BE2C (cell line): ENCODE measurements around the gene C2CD3.
A peak's percentile ranks its signal among the peaks of the same experiment; 100 is the strongest.

Experiments used
- DNase-seq: peaks from one replicate; pipeline ENCODE4 v3.0.0-alpha.2; 2020
- H3K27me3 ChIP-seq: fragments of 250-450 bp; sonication (Bioruptor Pico); 2 replicates; pipeline ENCODE4 v1.5.1; 2020; ENCODE audit warnings: mild to moderate bottlenecking
- H3K36me3 ChIP-seq: fragments of 250-450 bp; sonication (Bioruptor Pico); 2 replicates; pipeline ENCODE4 v1.5.1; 2020; ENCODE audit warnings: mild to moderate bottlenecking
- H3K4me1 ChIP-seq: fragments of 250-450 bp; sonication (Bioruptor Pico); 2 replicates; pipeline ENCODE4 v1.5.1; 2020
- H3K4me3 ChIP-seq: 2 replicates; pipeline ENCODE4 v1.5.1; 2011; ENCODE audit warnings: low read depth, low read length
- H3K9me3 ChIP-seq: fragments of 250-450 bp; sonication (Bioruptor Pico); 2 replicates; pipeline ENCODE4 v1.5.1; 2020
- CTCF ChIP-seq: IDR thresholded peaks from 2 replicates; pipeline ENCODE4 v1.5.1; 2012; ENCODE audit warnings: mild to moderate bottlenecking, low read depth, low read length

Gene C2CD3

DNA sequence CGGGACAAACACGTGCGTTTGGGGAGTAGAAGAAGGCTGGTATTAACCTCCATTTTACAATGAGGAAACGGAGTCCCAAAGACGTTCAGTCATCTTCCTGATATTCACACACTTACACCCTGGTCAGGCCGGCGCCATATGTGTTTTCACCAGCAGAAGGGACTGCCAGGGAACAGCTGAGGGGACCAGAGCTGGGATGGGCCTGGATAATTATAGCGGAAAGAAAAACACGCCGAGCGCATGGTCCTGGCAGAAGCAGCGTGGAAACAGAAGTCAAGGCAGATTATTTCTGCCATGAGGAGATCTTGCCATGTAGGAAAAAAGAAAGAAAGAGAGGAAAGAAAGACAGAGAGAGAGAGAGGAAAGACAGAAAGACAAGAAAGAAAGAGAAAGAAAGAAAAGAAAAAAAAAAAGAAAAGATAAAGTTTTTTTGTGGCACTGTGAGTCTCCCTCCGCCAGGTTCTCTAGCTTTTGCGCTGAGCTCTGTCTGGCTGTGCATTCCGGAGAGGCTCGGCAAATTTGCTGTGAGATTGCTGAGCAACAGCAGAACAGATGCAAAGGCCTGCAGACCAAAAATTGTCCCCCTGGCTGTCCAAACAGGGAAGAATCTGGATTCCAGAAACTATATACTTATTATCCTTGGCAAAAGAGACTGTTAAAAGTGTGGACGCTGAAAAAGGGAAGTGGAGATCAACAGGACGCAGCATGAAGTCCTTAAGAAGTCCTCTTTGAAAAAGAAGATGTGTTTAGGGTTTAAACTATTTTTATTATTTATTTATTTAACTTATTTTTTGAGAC lies 186.9 kb downstream of the C2CD3 start:
- DNase-seq: no peak
- Histone ChIP-seq H3K36me3 (peaks cover 20% of the 10 kb centered on the region), H3K4me3 (peak overlapping the region; percentile 90), H3K4me1 (peaks cover 5% of the 10 kb centered on the region; the same call in 1 of the 2 replicates), H3K9me3 (no peaks in the 10 kb centered on the region), H3K27me3 (no peaks in the 10 kb centered on the region)
- no peak for TF ChIP-seq CTCF

- H3K4me3 ChIP-seq: peak overlapping the region; percentile 90
- H3K9me3 ChIP-seq: no peaks in the 10 kb centered on the region
- no peak for TF ChIP-seq CTCF
- H3K27me3 ChIP-seq: no peaks in the 10 kb centered on the region
- peak; percentile 98 for DNase-seq
- H3K4me1 ChIP-seq: peaks cover 5% of the 10 kb centered on the region; the same call in 1 of the 2 replicates
- peaks cover 28% of the 10 kb centered on the region for H3K36me3 ChIP-seq
Measured at GRCh38 chr11:73982990-73983740, 187.6 kb downstream of the C2CD3 start.

GRCh38 chr11:73982595-73982989 lies 188.2 kb downstream of the C2CD3 start, which contains the start of gene UCP2:
TSS of gene UCP2 (minus strand) at chr11:73982843. CDS start at chr11:73978378, 4,465 bp downstream.
- peak; percentile 97 for DNase-seq
- TF ChIP-seq CTCF: no peak
- no peaks in the 10 kb centered on the region for H3K27me3 ChIP-seq
- no peaks in the 10 kb centered on the region for H3K9me3 ChIP-seq
- peaks cover 33% of the 10 kb centered on the region for H3K36me3 ChIP-seq
- H3K4me1 ChIP-seq: peaks cover 5% of the 10 kb centered on the region; the same call in 1 of the 2 replicates
- H3K4me3 ChIP-seq: peak within 1 kb of the TSS; percentile 90

DNA sequence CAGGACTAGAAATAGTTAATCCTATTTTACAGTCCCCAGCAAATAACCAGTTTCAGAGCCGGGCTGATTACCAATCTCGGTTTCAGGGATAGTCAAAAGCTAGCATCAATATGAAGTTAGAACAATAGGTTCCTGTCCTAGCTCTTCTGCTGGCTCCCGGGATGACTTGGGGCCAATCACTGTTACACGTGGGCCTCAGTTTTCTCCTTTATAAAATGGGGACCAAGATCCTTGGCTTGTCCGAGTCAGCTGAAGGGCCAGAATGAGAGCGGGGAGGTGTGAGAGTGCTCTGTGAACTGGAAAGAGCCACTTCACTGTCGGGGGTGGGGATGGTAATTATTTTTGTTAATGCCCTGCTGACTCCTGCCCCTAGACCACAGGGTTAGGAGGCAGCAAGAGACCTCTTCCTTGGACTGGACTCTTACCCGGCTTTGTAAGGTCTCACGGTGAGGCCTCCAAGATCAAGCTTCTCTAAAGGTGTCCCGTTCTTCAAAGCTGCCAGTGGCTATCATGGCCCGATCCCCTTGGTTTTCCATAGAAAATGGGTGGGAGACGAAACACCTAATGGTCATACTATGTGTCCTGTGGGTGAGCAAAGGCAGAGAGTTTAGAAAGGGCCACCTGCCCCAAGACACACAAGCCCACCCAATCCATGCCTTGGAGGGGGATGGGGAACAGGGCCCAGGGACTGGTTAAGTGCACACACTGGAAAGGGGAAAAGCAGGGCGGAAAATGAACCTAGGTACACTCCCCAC lies 189.6 kb downstream of the C2CD3 start:
- H3K4me3 ChIP-seq: peak overlapping the region; percentile 90
- peaks cover 5% of the 10 kb centered on the region; the same call in 1 of the 2 replicates for H3K4me1 ChIP-seq
- H3K27me3 ChIP-seq: no peaks in the 10 kb centered on the region
- peaks cover 47% of the 10 kb centered on the region for H3K36me3 ChIP-seq
- H3K9me3 ChIP-seq: no peaks in the 10 kb centered on the region
- TF ChIP-seq CTCF: no peak
- no peak for DNase-seq

DNA sequence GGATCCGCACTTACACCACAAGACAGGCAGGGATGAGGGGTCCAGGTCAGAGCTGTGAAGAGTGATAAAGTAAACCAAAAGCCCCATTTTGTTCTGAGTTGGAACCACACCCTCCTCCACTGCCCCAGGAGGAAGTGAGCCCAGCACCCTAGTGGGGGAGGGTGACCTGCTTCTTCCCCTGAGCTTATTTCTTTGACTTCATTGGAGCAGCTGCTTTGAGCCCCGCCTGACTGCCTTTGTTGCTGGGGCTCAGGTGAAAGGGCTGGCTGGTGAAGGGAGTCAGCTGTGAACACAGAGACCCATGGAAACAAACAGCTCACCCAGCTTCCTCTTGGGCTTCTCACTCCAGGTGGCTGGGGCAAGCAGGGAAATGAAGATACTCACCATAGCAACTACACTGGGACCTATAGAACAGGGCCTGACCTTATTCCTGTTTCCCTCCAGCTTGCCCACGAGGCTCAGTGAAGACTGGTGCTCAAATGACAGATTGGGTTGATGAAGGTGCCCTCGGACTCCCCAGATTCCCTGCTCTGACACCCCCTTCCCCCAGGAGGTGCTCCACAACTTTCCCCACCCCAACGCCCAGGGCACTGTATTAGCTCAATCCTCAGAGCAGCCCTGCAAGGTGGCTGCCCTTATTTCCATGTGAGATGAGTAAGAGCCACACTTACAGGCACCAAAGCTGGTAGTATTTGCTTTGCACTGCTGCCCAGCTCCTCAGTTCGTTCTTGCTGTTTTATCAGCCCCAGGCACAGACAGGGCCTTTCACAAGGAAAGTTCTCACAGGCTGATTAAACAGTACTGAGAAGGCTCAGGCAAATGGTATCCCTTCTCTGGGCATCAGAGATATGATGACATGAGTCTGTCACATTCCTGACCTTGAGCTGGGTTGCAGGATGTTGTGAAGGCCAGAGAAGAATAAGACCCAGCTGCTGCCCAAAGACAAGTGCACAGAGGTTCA lies 190.5 kb downstream of the C2CD3 start:
- Histone ChIP-seq H3K9me3 (no peaks in the 10 kb centered on the region), H3K4me3 (no peak overlapping the region), H3K27me3 (no peaks in the 10 kb centered on the region), H3K36me3 (peaks cover 55% of the 10 kb centered on the region), H3K4me1 (peaks cover 5% of the 10 kb centered on the region; the same call in 1 of the 2 replicates)
- no peak for TF ChIP-seq CTCF
- no peak for DNase-seq
